Left lung (tissue), 10 donors: ENCODE data around the gene ANP32B. TPM values are rescaled to one million over a fixed set of nuclear protein-coding genes. Genes with fewer than 3 reads are reported as not detected.
"Not testable (repeated sequence)": the region's sequence is repeated elsewhere in the genome, so short reads cannot be mapped to it uniquely, and the experiment has no call there.

ENCODE experiments used
- ATAC-seq: fragments of 200-7000 bp; cut with Tn5 transposase; one replicate; pipeline ENCODE4 v1.9.1; 2020; ENCODE audit warnings: moderate library complexity
- DNase-seq, 4 donors: peaks; one replicate each; pipeline ENCODE4 v3.0.0-alpha.2; 2013 to 2020
- H3K27ac ChIP-seq, 2 donors: fragments of 200-600 bp; sonication (generic) in 1 of 2; one replicate each; pipeline versions ENCODE4 v1.5.0 to v1.8.0; 2020 to 2021
- H3K27me3 ChIP-seq, 2 donors: fragments of 200-600 bp; sonication (generic) in 1 of 2; one replicate each; pipeline versions ENCODE4 v1.5.0 to v1.8.0; 2020 to 2021
- H3K36me3 ChIP-seq, 2 donors: fragments of 200-600 bp; sonication (generic) in 1 of 2; one replicate each; pipeline versions ENCODE4 v1.5.0 to v1.8.0; 2020 to 2021
- H3K4me1 ChIP-seq, 2 donors: fragments of 200-600 bp; one replicate each; pipeline ENCODE4 v1.8.0; 2021
- H3K4me3 ChIP-seq, 2 donors: fragments of 200-600 bp; sonication (generic) in 1 of 2; one replicate each; pipeline versions ENCODE4 v1.5.0 to v1.8.0; 2020 to 2021; ENCODE audit warnings: mild to moderate bottlenecking in 1 of 2
- H3K9me3 ChIP-seq, 2 donors: fragments of 200-600 bp; sonication (generic) in 1 of 2; one replicate each; pipeline versions ENCODE4 v1.5.0 to v1.8.0; 2020 to 2021
- CTCF ChIP-seq, 2 donors: fragments of 200-600 bp; sonication (generic) in 1 of 2; IDR thresholded peaks; one replicate each; pipeline versions ENCODE4 v1.5.0 to v1.8.0; 2021; ENCODE audit warnings: antibody characterized with exemption in 2 of 2
- intact Hi-C, 2 donors: fragments of 100-400 bp; cut with DNase I; formaldehyde crosslinking; loops; one replicate each; pipeline versions ENCODE4 v1.11.2 to v1.14.2; 2022
- polyA plus RNA-seq, 6 donors: library from polyadenylated mRNA; unstranded; fragments of 120-200 nt; gene quantifications; one replicate each; pipeline ENCODE4 v1.2.1, GENCODE V29; 2013; ENCODE audit not compliant: insufficient read length in 6 of 6
- total RNA-seq, 2 donors: library from RNA; stranded (reverse); fragmentation: NEBNext Ultra II Directional; extraction: Animal tissue kit (Norgen Biotek cat#: 25700); gene quantifications; one replicate each; pipeline ENCODE4 v1.2.1, GENCODE V29; 2021
- donor health status: DM: no; HTN: yes; CAD: no.
- donor health status: DM: no; HTN: no; CAD: no.

ANP32B gene
- total and polyA plus RNA-seq, 8 donors = 84.9 to 318 (median 248) TPM

DNA sequence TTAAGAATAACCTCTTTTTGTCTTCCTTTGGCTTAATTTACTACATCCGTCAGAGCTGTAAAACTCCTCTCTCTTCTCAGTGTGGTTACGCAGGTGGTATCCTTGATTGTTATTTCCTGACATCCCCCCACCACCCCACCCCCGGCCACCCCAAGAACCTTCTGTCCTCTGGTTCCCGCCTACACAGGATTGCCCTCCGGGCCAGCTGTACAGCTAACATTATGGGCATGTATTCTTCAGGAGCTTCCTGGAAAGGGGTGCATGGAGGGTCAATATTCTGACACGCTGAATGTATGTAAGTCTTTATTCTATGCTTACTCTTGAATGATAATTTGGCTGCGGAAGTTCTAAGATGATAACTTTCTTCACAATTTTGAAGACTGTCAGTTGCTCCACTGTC lies 13.0 kb upstream of the ANP32B start:
- ATAC-seq = no peak
- no peak for DNase-seq
- no peak for TF ChIP-seq CTCF (IDR thresholded peaks at IDR 0.05)
- Histone ChIP-seq H3K27me3 (peaks cover 0 to 21% of the 10 kb centered on the region in 2 donors), H3K4me3 (no peak overlapping the region), H3K36me3 (no peaks in the 10 kb centered on the region), H3K4me1 (no peaks in the 10 kb centered on the region), H3K9me3 (no peaks in the 10 kb centered on the region), H3K27ac (no peak overlapping the region)
- intact Hi-C loops = no loop called here

DNA sequence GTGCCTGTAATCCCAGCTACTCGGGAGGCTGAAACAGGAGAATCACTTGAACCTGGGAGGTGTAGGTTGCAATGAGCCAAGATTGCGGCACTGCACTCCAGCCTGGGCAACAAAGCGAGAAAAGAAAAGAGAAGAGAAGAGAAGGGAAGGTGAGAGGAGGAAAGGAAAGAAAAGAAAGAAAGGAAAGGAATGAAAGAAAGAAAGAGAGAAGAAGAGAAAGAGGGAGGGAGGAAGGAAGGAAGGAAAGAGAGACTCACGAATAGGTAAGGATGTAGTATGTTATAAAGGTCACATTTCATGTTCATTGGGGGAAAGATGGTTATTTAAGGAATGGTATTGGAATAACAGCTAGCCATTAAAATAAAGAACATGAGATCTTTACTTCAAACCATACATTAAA lies 10.4 kb upstream of the ANP32B start:
- Histone ChIP-seq H3K9me3 (no peaks in the 10 kb centered on the region), H3K27me3 (peaks cover 0 to 10% of the 10 kb centered on the region in 2 donors), H3K36me3 (no peaks in the 10 kb centered on the region), H3K27ac (no peak overlapping the region), H3K4me1 (no peaks in the 10 kb centered on the region), H3K4me3 (no peak overlapping the region)
- ATAC-seq = no peak
- no peak for DNase-seq
- intact Hi-C loops = no loop called here
- TF ChIP-seq CTCF (IDR thresholded peaks at IDR 0.05) = no peak

- no peaks in the 10 kb centered on the region for H3K9me3 ChIP-seq
- H3K36me3 ChIP-seq = no peaks in the 10 kb centered on the region
- DNase-seq (no peak), ATAC-seq (no peak)
- no peaks in the 10 kb centered on the region for H3K4me1 ChIP-seq
- H3K4me3 ChIP-seq = no peak overlapping the region
- intact Hi-C loops = no loop called here
- H3K27me3 ChIP-seq = peaks cover 0 to 6% of the 10 kb centered on the region in 2 donors
- H3K27ac ChIP-seq = no peak overlapping the region
- TF ChIP-seq CTCF (IDR thresholded peaks at IDR 0.05) = no peak
Measured at GRCh38 chr9:97975376-97975775, 7.8 kb upstream of the ANP32B start.

GRCh38 chr9:97976633-97977032 lies 6.5 kb upstream of the ANP32B start:
- H3K4me1 ChIP-seq, DNase-seq, H3K4me3 ChIP-seq, H3K27me3 ChIP-seq, ATAC-seq, H3K27ac ChIP-seq, intact Hi-C loops, H3K9me3 ChIP-seq, H3K36me3 ChIP-seq: not testable (repeated sequence)

DNA sequence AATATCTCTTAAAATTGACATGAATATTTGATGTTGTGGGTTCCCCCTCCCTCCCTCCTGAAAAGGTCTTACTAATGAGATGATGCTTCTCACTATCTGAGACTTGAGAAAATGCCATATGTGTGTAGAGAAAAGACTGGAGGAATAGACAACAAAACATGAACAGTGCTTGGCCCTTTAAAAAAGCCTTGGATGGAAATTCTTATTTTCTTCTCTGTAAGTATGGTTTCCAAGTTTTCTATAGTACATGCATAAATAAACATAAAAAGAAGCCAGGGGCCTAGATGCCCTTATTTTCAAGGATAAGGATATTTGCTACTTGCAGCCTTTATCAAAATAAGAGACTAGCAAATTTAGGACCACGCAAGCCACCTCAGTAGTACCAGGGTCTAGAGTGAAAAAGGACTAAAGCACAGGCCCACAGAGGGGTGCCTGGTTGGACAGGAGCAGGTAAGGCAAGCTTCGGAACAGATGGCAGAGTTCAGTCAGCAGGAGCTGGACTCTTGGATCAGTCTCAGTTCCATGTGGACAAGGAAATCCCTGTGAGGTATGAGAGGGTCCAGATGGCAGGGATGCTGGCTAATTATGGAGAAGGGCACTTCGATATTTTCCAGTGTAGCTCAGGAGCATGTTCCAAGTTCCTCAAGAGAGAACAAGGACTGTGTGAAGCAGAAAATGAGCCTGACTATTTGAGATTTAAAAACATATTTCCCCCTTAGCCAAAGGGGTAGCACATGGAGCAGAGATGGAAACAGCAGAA lies 4.6 kb upstream of the ANP32B start:
- H3K27me3 ChIP-seq = no peaks in the 10 kb centered on the region
- H3K4me3 ChIP-seq = no peak overlapping the region
- no peak for TF ChIP-seq CTCF (IDR thresholded peaks at IDR 0.05)
- H3K4me1 ChIP-seq = peaks cover 0 to 11% of the 10 kb centered on the region in 2 donors
- no peaks in the 10 kb centered on the region for H3K36me3 ChIP-seq
- ATAC-seq (no peak), DNase-seq (no peak)
- no peak overlapping the region for H3K27ac ChIP-seq
- no peaks in the 10 kb centered on the region for H3K9me3 ChIP-seq
- intact Hi-C loops = no loop called here
